RWPE1 (cell line): ENCODE results near the gene CCDC175.

Experiments
- CTCF ChIA-PET: fragments of 350-600 bp; sonication (Branson Sonifier 250); formaldehyde crosslinking; extraction: SDS; loops from one replicate; lab custom pipeline; 2021; lab: Yijun Ruan, JAX
- POLR2A ChIA-PET: fragments of 400-600 bp; formaldehyde crosslinking; extraction: SDS; loops from one replicate; lab custom pipeline; 2020; ENCODE audit warnings: antibody characterized with exemption; ENCODE audit not compliant: low non-redundant PET; lab: Yijun Ruan, JAX
- DNase-seq: peaks from one replicate; pipeline ENCODE4 v3.0.0; 2012; ENCODE audit warnings: low spot score
- H3K27ac ChIP-seq: fragments of 450-650 bp; 2 replicates; pipeline ENCODE4 v1.5.1; 2017
- CTCF ChIP-seq: fragments of 450-650 bp; conservative IDR thresholded peaks from 2 replicates; pipeline ENCODE4 v1.5.1; 2017; ENCODE audit warnings: low read depth, mild to moderate bottlenecking

The CCDC175 gene

DNA sequence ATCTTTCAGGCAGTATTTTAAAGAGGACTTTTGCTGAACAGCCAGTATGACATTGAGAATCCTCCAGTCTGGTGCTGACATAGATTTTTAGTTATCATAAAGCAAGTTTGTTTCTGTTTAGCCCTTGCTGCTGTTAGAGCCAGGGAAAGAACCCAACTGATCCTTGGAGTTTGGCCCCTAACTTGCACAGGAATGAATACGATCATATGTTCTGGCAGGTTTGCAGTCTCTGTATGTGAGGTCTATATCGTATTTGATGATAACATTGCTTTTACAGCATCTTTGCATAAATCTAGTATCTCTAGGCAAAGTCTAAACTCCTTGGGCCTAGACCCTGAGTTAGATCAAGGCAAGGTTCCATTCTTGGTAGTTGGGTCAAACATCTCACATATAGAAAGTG is 4.3 kb upstream of the CCDC175 start:
- no peak for DNase-seq
- ChIA-PET POLR2A (no interaction called here), CTCF (no interaction called here)
- H3K27ac ChIP-seq, result no peak overlapping the region
- TF ChIP-seq CTCF, result no peak

DNA sequence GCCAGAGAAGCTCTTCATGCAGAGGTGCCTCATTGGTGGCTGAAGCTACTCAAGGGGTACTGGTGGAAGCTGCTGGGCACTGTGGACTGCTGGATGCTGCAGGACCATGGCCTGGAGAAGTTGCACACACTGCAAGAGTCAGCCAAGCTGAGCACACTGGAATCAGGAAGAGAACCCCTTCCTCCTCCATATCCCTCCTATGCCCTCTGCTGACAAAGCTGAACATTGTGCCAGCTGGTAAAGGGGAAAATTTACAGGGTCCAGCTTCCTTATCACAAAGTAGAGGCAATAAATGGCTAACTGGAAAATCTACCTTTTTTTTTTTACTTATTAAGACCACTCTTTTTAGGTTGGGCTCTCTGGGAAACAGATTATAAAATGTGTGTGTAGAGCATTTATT is 6.5 kb downstream of the CCDC175 start:
- CTCF ChIA-PET, result interaction anchor here (0.7 kb wide), 1 partner anchor 61 kb away, joined by 5 read pairs; no protein-coding TSS in a partner anchor
- no peak for TF ChIP-seq CTCF
- no peak overlapping the region for H3K27ac ChIP-seq
- POLR2A ChIA-PET, result no interaction called here
- no peak for DNase-seq

GRCh38 chr14:59566725-59567124 is 9.9 kb downstream of the CCDC175 start:
- no peak for TF ChIP-seq CTCF
- H3K27ac ChIP-seq, result no peak overlapping the region
- ChIA-PET POLR2A (no interaction called here), CTCF (no interaction called here)
- DNase-seq, result no peak

GRCh38 chr14:59566296-59566695 is 10.3 kb downstream of the CCDC175 start:
- no peak for TF ChIP-seq CTCF
- H3K27ac ChIP-seq, result no peak overlapping the region
- POLR2A ChIA-PET, result no interaction called here
- CTCF ChIA-PET, result interaction anchor here (0.8 kb wide), 1 partner anchor 10 kb away, joined by 3 read pairs; the partner anchor contains the start of gene CCDC175
- no peak for DNase-seq

DNA sequence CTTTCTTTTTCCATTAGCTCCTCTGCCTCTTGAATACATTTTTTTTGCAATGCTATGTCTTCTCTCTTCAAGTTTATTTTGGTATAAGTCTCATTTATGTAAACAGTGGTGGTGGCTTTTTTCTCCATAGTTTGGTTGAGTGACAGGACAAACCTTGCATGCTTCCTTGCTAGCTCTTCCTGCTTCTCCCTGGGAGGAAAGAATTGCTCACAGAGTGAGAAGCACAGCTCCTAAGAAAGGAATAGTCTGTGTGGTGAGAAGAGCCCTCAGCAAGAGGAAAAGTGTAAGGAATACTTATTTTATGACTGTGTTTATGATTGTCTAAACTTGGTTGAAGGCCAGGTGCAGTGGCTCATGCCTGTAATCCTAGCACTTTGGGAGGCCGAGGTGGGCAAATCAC is 11.5 kb downstream of the CCDC175 start:
- ChIA-PET CTCF (no interaction called here), POLR2A (no interaction called here)
- TF ChIP-seq CTCF, result no peak
- no peak for DNase-seq
- H3K27ac ChIP-seq, result no peak overlapping the region

DNA sequence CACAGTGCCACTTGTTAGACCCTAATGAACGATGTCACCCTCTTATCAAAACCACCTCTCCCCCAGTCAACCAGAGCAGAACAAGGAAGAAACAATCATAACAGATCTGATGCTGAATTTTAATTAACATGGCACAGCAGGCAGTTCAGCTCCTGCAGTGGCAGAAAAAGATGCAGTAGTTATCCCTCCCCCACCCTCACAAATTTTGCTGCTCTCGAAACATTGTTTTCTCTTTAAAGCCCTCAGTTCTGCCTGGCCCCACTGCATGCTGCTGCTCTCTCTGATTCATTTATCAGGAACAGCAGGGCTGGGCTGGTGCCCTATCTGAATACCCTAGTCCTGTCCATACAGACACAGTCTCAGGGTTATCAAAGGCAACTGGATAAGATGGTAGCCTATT is 12.2 kb downstream of the CCDC175 start:
- H3K27ac ChIP-seq, result no peak overlapping the region
- ChIA-PET CTCF (interaction anchor here (0.6 kb wide), 1 partner anchor 13 kb away, joined by 3 read pairs; no protein-coding TSS in a partner anchor), POLR2A (no interaction called here)
- TF ChIP-seq CTCF, result no peak
- DNase-seq, result no peak
